GM19468 (cell line): Measurements from ENCODE around the gene PICALM.

ENCODE experiments used
- ATAC-seq: cut with Tn5 transposase; IDR thresholded peaks from one replicate; pipeline ENCODE4 v1.9.1; 2021; ENCODE audit warnings: mild to moderate bottlenecking, moderate library complexity, moderate number of reproducible peaks; ENCODE audit not compliant: unreplicated experiment; ENCODE audit errors: extremely low read depth

The PICALM gene

GRCh38 chr11:86052693-86053641, 15.9 kb downstream of the PICALM start:
- no peak for ATAC-seq

GRCh38 chr11:86050196-86050709, 18.6 kb downstream of the PICALM start:
- ATAC-seq: no peak

GRCh38 chr11:86047275-86047991, 21.5 kb downstream of the PICALM start:
- ATAC-seq: no peak

GRCh38 chr11:86046116-86046515, 22.8 kb downstream of the PICALM start:
- ATAC-seq: no peak

GRCh38 chr11:86043765-86044503, 24.9 kb downstream of the PICALM start:
- no peak for ATAC-seq

GRCh38 chr11:86041975-86042378, 26.9 kb downstream of the PICALM start:
- ATAC-seq: no peak

- no peak for ATAC-seq
Observed at GRCh38 chr11:86040919-86041850, 27.7 kb downstream of the PICALM start.

GRCh38 chr11:86039094-86039493, 29.8 kb downstream of the PICALM start:
- ATAC-seq: no peak

GRCh38 chr11:86037743-86038142, 31.1 kb downstream of the PICALM start:
- no peak for ATAC-seq

- ATAC-seq: no peak
Observed at GRCh38 chr11:86035920-86036319, 33.0 kb downstream of the PICALM start.

- ATAC-seq: no peak
Observed at GRCh38 chr11:86035164-86035563, 33.7 kb downstream of the PICALM start.

- no peak for ATAC-seq
Observed at GRCh38 chr11:86034710-86035109, 34.2 kb downstream of the PICALM start.

- ATAC-seq: no peak
Observed at GRCh38 chr11:86021377-86021776, 47.5 kb downstream of the PICALM start.

GRCh38 chr11:86018249-86018648, 50.6 kb downstream of the PICALM start:
- no peak for ATAC-seq

- ATAC-seq: no peak
Observed at GRCh38 chr11:86016451-86016850, 52.4 kb downstream of the PICALM start.

GRCh38 chr11:86015699-86016098, 53.2 kb downstream of the PICALM start:
- ATAC-seq: no peak

- no peak for ATAC-seq
Observed at GRCh38 chr11:86014221-86014620, 54.7 kb downstream of the PICALM start.

GRCh38 chr11:86013713-86014112, 55.2 kb downstream of the PICALM start:
- no peak for ATAC-seq

- ATAC-seq: no peak
Observed at GRCh38 chr11:86011175-86011574, 57.7 kb downstream of the PICALM start.
